HEK293 (cell line): ENCODE data around the gene SYS1.
A peak's percentile ranks its signal among the peaks of the same experiment; 100 is the strongest.

Experiments
- AEBP2 ChIP-seq: fragments of 450-650 bp; formaldehyde crosslinking; IDR thresholded peaks from 2 replicates; pipeline ENCODE4 v1.5.1; 2016; ENCODE audit warnings: missing biosample characterization, missing genetic modification characterization, borderline replicate concordance
- GLI4 ChIP-seq: fragments of 450-650 bp; formaldehyde crosslinking; IDR thresholded peaks from 2 replicates; pipeline ENCODE4 v1.5.1; 2016; ENCODE audit warnings: missing biosample characterization, missing genetic modification characterization
- KLF9 ChIP-seq: fragments of 450-650 bp; formaldehyde crosslinking; IDR thresholded peaks from 2 replicates; pipeline ENCODE4 v1.5.1; 2016; ENCODE audit warnings: missing biosample characterization, missing genetic modification characterization, low read depth
- SETDB1 ChIP-seq: IDR thresholded peaks from one replicate; pipeline ENCODE4 v1.6.1; 2017; ENCODE audit warnings: mild to moderate bottlenecking, low read length, moderate library complexity, mixed read lengths; ENCODE audit not compliant: insufficient read length
- SP3 ChIP-seq: fragments of 450-650 bp; formaldehyde crosslinking; IDR thresholded peaks from 2 replicates; pipeline ENCODE4 v1.5.1; 2016; ENCODE audit warnings: missing biosample characterization, missing genetic modification characterization
- TCF7L2 ChIP-seq: IDR thresholded peaks from 2 replicates; pipeline ENCODE4 v1.6.1; 2011; ENCODE audit warnings: low read depth, mild to moderate bottlenecking, inconsistent platforms, low read length, moderate library complexity, borderline replicate concordance
- ZBTB7A ChIP-seq: fragments of 450-650 bp; formaldehyde crosslinking; IDR thresholded peaks from 2 replicates; pipeline ENCODE4 v1.5.1; 2016; ENCODE audit warnings: low read depth, missing biosample characterization, missing genetic modification characterization
- ZNF155 ChIP-seq: fragments of 450-650 bp; formaldehyde crosslinking; IDR thresholded peaks from 2 replicates; pipeline ENCODE4 v1.5.1; 2016; ENCODE audit warnings: missing biosample characterization, missing genetic modification characterization
- ZNF19 ChIP-seq: fragments of 450-650 bp; formaldehyde crosslinking; IDR thresholded peaks from 2 replicates; pipeline ENCODE4; 2016; ENCODE audit warnings: missing biosample characterization, missing genetic modification characterization, low read depth
- ZNF223 ChIP-seq: fragments of 450-650 bp; formaldehyde crosslinking; IDR thresholded peaks from 2 replicates; pipeline ENCODE4 v1.5.1; 2016; ENCODE audit warnings: missing biosample characterization, missing genetic modification characterization
- ZNF350 ChIP-seq: fragments of 450-650 bp; formaldehyde crosslinking; IDR thresholded peaks from 2 replicates; pipeline ENCODE4 v1.5.0; 2017; ENCODE audit warnings: missing biosample characterization, mild to moderate bottlenecking, missing genetic modification characterization
- ZNF398 ChIP-seq: fragments of 450-650 bp; formaldehyde crosslinking; IDR thresholded peaks from 2 replicates; pipeline ENCODE4 v1.5.1; 2017; ENCODE audit warnings: missing biosample characterization, missing genetic modification characterization
- ZNF404 ChIP-seq: fragments of 450-650 bp; formaldehyde crosslinking; IDR thresholded peaks from 2 replicates; pipeline ENCODE4 v1.5.1; 2017; ENCODE audit warnings: missing biosample characterization, missing genetic modification characterization
- ZNF521 ChIP-seq: fragments of 450-650 bp; formaldehyde crosslinking; IDR thresholded peaks from 2 replicates; pipeline ENCODE4 v1.5.1; 2017; ENCODE audit warnings: missing biosample characterization, mild to moderate bottlenecking, missing genetic modification characterization
- ZNF530 ChIP-seq: fragments of 450-650 bp; formaldehyde crosslinking; IDR thresholded peaks from 2 replicates; pipeline ENCODE4 v1.5.1; 2016; ENCODE audit warnings: low read depth, missing biosample characterization, missing genetic modification characterization
- ZNF555 ChIP-seq: fragments of 450-650 bp; formaldehyde crosslinking; conservative IDR thresholded peaks from 2 replicates; pipeline ENCODE4 v1.5.1; 2017; ENCODE audit warnings: missing biosample characterization, mild to moderate bottlenecking, missing genetic modification characterization, inconsistent platforms
- ZNF596 ChIP-seq: fragments of 450-650 bp; IDR thresholded peaks from 2 replicates; pipeline ENCODE4 v1.5.0; 2018; ENCODE audit warnings: missing biosample characterization, mild to moderate bottlenecking, missing genetic modification characterization, moderate library complexity
- ZNF600 ChIP-seq: fragments of 450-650 bp; formaldehyde crosslinking; IDR thresholded peaks from 2 replicates; pipeline ENCODE4 v1.5.1; 2016; ENCODE audit warnings: missing biosample characterization, missing genetic modification characterization
- ZNF658 ChIP-seq: fragments of 450-650 bp; formaldehyde crosslinking; IDR thresholded peaks from 2 replicates; pipeline ENCODE4; 2016; ENCODE audit warnings: missing biosample characterization, missing genetic modification characterization
- ZNF660 ChIP-seq: fragments of 450-650 bp; IDR thresholded peaks from 2 replicates; pipeline ENCODE4 v1.5.1; 2018; ENCODE audit warnings: missing biosample characterization, mild to moderate bottlenecking, missing genetic modification characterization
- ZNF785 ChIP-seq: fragments of 450-650 bp; formaldehyde crosslinking; IDR thresholded peaks from 2 replicates; pipeline ENCODE4 v1.5.1; 2016; ENCODE audit warnings: missing biosample characterization, missing genetic modification characterization
- ZXDB ChIP-seq: fragments of 450-650 bp; formaldehyde crosslinking; IDR thresholded peaks from 2 replicates; pipeline ENCODE4 v1.5.1; 2016; ENCODE audit warnings: missing biosample characterization, missing genetic modification characterization
- TF ChIP-seq, protein P1 (sequence below): fragments of 450-650 bp; formaldehyde crosslinking; IDR thresholded peaks from 2 replicates; pipeline ENCODE4 v1.5.1; 2017; ENCODE audit warnings: missing biosample characterization, missing genetic modification characterization
- TF ChIP-seq, protein P2 (sequence below): fragments of 450-650 bp; formaldehyde crosslinking; IDR thresholded peaks from 2 replicates; pipeline ENCODE4 v1.5.1; 2016; ENCODE audit warnings: missing biosample characterization, missing genetic modification characterization
- TF ChIP-seq, protein P3 (sequence below): fragments of 450-650 bp; formaldehyde crosslinking; IDR thresholded peaks from 2 replicates; pipeline ENCODE4 v1.5.1; 2016; ENCODE audit warnings: missing biosample characterization, missing genetic modification characterization

Gene SYS1

GRCh38 chr20:45415822-45416637, 53.1 kb downstream of the SYS1 start, which contains the start of gene PIGT (continued):
- TF ChIP-seq AEBP2 (tag by site-specific recombination): no peak
- no peak for TF ChIP-seq ZNF555
- TF ChIP-seq ZNF398 (tag by site-specific recombination): no peak
- TF ChIP-seq ZNF660: no peak
- no peak for TF ChIP-seq ZNF658 (tag by site-specific recombination)
- no peak for TF ChIP-seq ZNF155 (tag by site-specific recombination)
- TF ChIP-seq ZNF530 (tag by site-specific recombination): no peak
- TF ChIP-seq SETDB1: no peak
- peak; percentile 20; the same call in 1 of the 2 replicates for TF ChIP-seq KLF9 (tag by site-specific recombination)
- TF ChIP-seq, protein P1, sequence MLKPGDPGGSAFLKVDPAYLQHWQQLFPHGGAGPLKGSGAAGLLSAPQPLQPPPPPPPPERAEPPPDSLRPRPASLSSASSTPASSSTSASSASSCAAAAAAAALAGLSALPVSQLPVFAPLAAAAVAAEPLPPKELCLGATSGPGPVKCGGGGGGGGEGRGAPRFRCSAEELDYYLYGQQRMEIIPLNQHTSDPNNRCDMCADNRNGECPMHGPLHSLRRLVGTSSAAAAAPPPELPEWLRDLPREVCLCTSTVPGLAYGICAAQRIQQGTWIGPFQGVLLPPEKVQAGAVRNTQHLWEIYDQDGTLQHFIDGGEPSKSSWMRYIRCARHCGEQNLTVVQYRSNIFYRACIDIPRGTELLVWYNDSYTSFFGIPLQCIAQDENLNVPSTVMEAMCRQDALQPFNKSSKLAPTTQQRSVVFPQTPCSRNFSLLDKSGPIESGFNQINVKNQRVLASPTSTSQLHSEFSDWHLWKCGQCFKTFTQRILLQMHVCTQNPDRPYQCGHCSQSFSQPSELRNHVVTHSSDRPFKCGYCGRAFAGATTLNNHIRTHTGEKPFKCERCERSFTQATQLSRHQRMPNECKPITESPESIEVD: no peak
- peak; percentile 66 for TF ChIP-seq ZXDB (tag by site-specific recombination)
- TF ChIP-seq, protein P2, sequence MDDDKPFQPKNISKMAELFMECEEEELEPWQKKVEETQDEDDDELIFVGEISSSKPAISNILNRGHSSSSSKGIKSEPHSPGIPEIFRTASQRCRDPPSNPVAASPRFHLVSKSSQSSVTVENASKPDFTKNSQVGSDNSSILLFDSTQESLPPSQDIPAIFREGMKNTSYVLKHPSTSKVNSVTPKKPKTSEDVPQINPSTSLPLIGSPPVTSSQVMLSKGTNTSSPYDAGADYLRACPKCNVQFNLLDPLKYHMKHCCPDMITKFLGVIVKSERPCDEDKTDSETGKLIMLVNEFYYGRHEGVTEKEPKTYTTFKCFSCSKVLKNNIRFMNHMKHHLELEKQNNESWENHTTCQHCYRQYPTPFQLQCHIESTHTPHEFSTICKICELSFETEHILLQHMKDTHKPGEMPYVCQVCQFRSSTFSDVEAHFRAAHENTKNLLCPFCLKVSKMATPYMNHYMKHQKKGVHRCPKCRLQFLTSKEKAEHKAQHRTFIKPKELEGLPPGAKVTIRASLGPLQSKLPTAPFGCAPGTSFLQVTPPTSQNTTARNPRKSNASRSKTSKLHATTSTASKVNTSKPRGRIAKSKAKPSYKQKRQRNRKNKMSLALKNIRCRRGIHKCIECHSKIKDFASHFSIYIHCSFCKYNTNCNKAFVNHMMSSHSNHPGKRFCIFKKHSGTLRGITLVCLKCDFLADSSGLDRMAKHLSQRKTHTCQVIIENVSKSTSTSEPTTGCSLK (tag by site-specific recombination): no peak
- TF ChIP-seq GLI4 (tag by site-specific recombination): no peak
- TF ChIP-seq ZNF521: no peak
- TF ChIP-seq ZNF404 (tag by site-specific recombination): no peak
- peak; percentile 74 for TF ChIP-seq SP3 (tag by site-specific recombination)
- 0 out of 2 replicates have a peak, but pooled peaks have one; percentile 35 for TF ChIP-seq ZNF600 (tag by site-specific recombination)
- TF ChIP-seq ZBTB7A (tag by site-specific recombination): no peak
- TF ChIP-seq ZNF785 (tag by site-specific recombination): no peak
- TF ChIP-seq ZNF596: no peak
- TF ChIP-seq, protein P3, sequence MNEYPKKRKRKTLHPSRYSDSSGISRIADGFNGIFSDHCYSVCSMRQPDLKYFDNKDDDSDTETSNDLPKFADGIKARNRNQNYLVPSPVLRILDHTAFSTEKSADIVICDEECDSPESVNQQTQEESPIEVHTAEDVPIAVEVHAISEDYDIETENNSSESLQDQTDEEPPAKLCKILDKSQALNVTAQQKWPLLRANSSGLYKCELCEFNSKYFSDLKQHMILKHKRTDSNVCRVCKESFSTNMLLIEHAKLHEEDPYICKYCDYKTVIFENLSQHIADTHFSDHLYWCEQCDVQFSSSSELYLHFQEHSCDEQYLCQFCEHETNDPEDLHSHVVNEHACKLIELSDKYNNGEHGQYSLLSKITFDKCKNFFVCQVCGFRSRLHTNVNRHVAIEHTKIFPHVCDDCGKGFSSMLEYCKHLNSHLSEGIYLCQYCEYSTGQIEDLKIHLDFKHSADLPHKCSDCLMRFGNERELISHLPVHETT: no peak
- no peak for TF ChIP-seq ZNF223
- TF ChIP-seq TCF7L2: no peak
- no peak for TF ChIP-seq ZNF19 (tag by site-specific recombination)
- no peak for TF ChIP-seq ZNF350 (tag by site-specific recombination)
